Upper lobe of right lung (tissue), 1 donor: ENCODE results near the gene RNU5B-1. TPM values are rescaled to one million over a fixed set of nuclear protein-coding genes. Genes with fewer than 3 reads are reported as not detected.

ENCODE experiments used
- ATAC-seq: fragments of 200-7000 bp; cut with Tn5 transposase; one replicate; pipeline ENCODE4 v1.9.1; 2020; ENCODE audit warnings: mild to moderate bottlenecking, moderate library complexity
- DNase-seq: peaks from one replicate; pipeline ENCODE4 v3.0.0-alpha.2; 2020
- H3K27ac ChIP-seq: fragments of 200-600 bp; one replicate; pipeline ENCODE4 v1.8.0; 2022
- H3K27me3 ChIP-seq: fragments of 200-600 bp; one replicate; pipeline ENCODE4 v1.8.0; 2022; ENCODE audit warnings: mild to moderate bottlenecking
- H3K36me3 ChIP-seq: fragments of 200-600 bp; one replicate; pipeline ENCODE4 v1.8.0; 2022
- H3K4me1 ChIP-seq: fragments of 200-600 bp; one replicate; pipeline ENCODE4 v1.8.0; 2022
- H3K4me3 ChIP-seq: fragments of 200-600 bp; one replicate; pipeline ENCODE4 v1.8.0; 2022; ENCODE audit warnings: mild to moderate bottlenecking
- H3K9me3 ChIP-seq: fragments of 200-600 bp; one replicate; pipeline ENCODE4 v1.8.0; 2022
- CTCF ChIP-seq: fragments of 200-600 bp; IDR thresholded peaks from one replicate; pipeline ENCODE4 v1.8.0; 2022; ENCODE audit warnings: antibody characterized with exemption
- intact Hi-C: fragments of 100-400 bp; cut with DNase I; formaldehyde crosslinking; loops from one replicate; pipeline ENCODE4 v1.11.0; 2022
- total RNA-seq: library from RNA; stranded (reverse); fragmentation: NEBNext Ultra II Directional; extraction: Animal tissue kit (Norgen Biotek cat#: 25700); gene quantifications from one replicate; pipeline ENCODE4 v1.2.1, GENCODE V29; 2021
- donor health status: DM: no; HTN: yes; CAD: no; lungs with severe emphysema.

The RNU5B-1 gene
- total RNA-seq, 1 donor from 2014 or later: 21.6 TPM

- DNase-seq (no peak), ATAC-seq (no peak)
- no peak for TF ChIP-seq CTCF
- intact Hi-C loops: loop anchor here (10.0 kb wide), 1 partner anchor 125 kb away; the partner anchor contains the start of gene CLPX
- peaks cover 5% of the 10 kb centered on the region for H3K4me1 ChIP-seq
- no peaks in the 10 kb centered on the region for H3K27me3 ChIP-seq
- no peaks in the 10 kb centered on the region for H3K9me3 ChIP-seq
- no peak overlapping the region for H3K4me3 ChIP-seq
- H3K27ac ChIP-seq: no peak overlapping the region
- no peaks in the 10 kb centered on the region for H3K36me3 ChIP-seq
Observed at GRCh38 chr15:65309882-65310418, 5.5 kb downstream of the RNU5B-1 start.

GRCh38 chr15:65310431-65311137 lies 6.1 kb downstream of the RNU5B-1 start:
- no peak overlapping the region for H3K4me3 ChIP-seq
- no peak overlapping the region for H3K27ac ChIP-seq
- H3K36me3 ChIP-seq: no peaks in the 10 kb centered on the region
- intact Hi-C loops: no loop called here
- no peak for DNase-seq
- no peaks in the 10 kb centered on the region for H3K9me3 ChIP-seq
- no peak for ATAC-seq
- H3K4me1 ChIP-seq: no peaks in the 10 kb centered on the region
- TF ChIP-seq CTCF: no peak
- no peaks in the 10 kb centered on the region for H3K27me3 ChIP-seq

- no peak for ATAC-seq
Observed at GRCh38 chr15:65311760-65312159, 7.3 kb downstream of the RNU5B-1 start.

GRCh38 chr15:65312400-65312916 lies 8.0 kb downstream of the RNU5B-1 start:
- peak; percentile 20 for ATAC-seq

More at GRCh38 chr15:65311760-65312159, 7.3 kb downstream of the RNU5B-1 start:
- Histone ChIP-seq H3K27ac (no peak overlapping the region), H3K4me1 (no peaks in the 10 kb centered on the region), H3K27me3 (no peaks in the 10 kb centered on the region), H3K4me3 (no peak overlapping the region), H3K36me3 (no peaks in the 10 kb centered on the region), H3K9me3 (no peaks in the 10 kb centered on the region)
- intact Hi-C loops: no loop called here
- no peak for DNase-seq
- no peak for TF ChIP-seq CTCF

GRCh38 chr15:65318870-65319356 lies 14.4 kb downstream of the RNU5B-1 start:
- peak; percentile 94 for TF ChIP-seq CTCF

More at GRCh38 chr15:65312400-65312916, 8.0 kb downstream of the RNU5B-1 start:
- Histone ChIP-seq H3K27me3 (no peaks in the 10 kb centered on the region), H3K9me3 (no peaks in the 10 kb centered on the region), H3K27ac (no peak overlapping the region), H3K36me3 (no peaks in the 10 kb centered on the region), H3K4me1 (no peaks in the 10 kb centered on the region), H3K4me3 (no peak overlapping the region)
- no peak for DNase-seq
- no peak for TF ChIP-seq CTCF
- intact Hi-C loops: no loop called here

More at GRCh38 chr15:65318870-65319356, 14.4 kb downstream of the RNU5B-1 start:
- no peak overlapping the region for H3K27ac ChIP-seq
- DNase-seq (peak; percentile 81), ATAC-seq (peak; percentile 99)
- H3K9me3 ChIP-seq: no peaks in the 10 kb centered on the region
- H3K4me1 ChIP-seq: no peaks in the 10 kb centered on the region
- intact Hi-C loops: no loop called here
- H3K4me3 ChIP-seq: no peak overlapping the region
- H3K36me3 ChIP-seq: no peaks in the 10 kb centered on the region
- no peaks in the 10 kb centered on the region for H3K27me3 ChIP-seq
